ENCODE measurements around the gene SLC6A13. TPM values are rescaled to one million over a fixed set of nuclear protein-coding genes. Genes with fewer than 3 reads are reported as not detected.

SLC6A13 gene
- total RNA-seq, 1 donor from 2014 or later, result 0.44 TPM

GRCh38 chr12:182381-182892 lies 80.2 kb downstream of the SLC6A13 start:
- H3K36me3 Mint-ChIP-seq (ENCODE audit: low read depth), result no peaks in the 10 kb centered on the region
- H3K9me3 Mint-ChIP-seq, result no peaks in the 10 kb centered on the region
- H3K27me3 Mint-ChIP-seq (ENCODE audit: insufficient read depth), result peaks cover 11% of the 10 kb centered on the region
- H3K4me1 Mint-ChIP-seq (ENCODE audit: low read depth), result peaks cover 6% of the 10 kb centered on the region
- no peak overlapping the region for H3K4me3 Mint-ChIP-seq
- H3K27ac Mint-ChIP-seq, result no peak overlapping the region
- intact Hi-C loops (cut with micrococcal nuclease), result no loop called here
- DNase-seq (ENCODE audit: low spot score), result no peak

DNA sequence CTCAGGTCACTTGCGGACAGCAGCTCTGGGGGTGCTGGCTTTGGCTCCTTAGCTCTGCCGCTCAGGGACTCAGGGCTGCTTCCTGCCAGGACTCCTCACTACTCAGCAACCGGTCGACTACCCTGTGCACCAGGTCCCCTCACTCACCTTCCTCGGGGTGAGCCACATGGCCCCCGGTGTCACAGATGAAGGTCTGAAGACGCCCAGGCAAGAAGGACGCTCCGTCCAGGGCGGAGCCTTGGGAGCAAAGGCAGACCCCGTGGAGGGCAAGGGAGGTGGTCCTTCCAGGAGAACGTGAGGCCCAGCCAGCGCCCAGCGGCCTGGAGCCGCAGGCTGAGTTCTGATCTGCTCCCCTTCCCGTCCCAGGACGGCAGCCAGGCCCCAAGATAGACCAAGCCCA lies 80.7 kb downstream of the SLC6A13 start:
- no peak for DNase-seq (ENCODE audit: low spot score)
- Mint-ChIP-seq H3K27ac (no peak overlapping the region), H3K36me3 (ENCODE audit: low read depth) (no peaks in the 10 kb centered on the region), H3K4me3 (no peak overlapping the region), H3K4me1 (ENCODE audit: low read depth) (peaks cover 6% of the 10 kb centered on the region), H3K27me3 (ENCODE audit: insufficient read depth) (peaks cover 11% of the 10 kb centered on the region), H3K9me3 (no peaks in the 10 kb centered on the region)
- intact Hi-C loops (cut with micrococcal nuclease), result no loop called here

DNA sequence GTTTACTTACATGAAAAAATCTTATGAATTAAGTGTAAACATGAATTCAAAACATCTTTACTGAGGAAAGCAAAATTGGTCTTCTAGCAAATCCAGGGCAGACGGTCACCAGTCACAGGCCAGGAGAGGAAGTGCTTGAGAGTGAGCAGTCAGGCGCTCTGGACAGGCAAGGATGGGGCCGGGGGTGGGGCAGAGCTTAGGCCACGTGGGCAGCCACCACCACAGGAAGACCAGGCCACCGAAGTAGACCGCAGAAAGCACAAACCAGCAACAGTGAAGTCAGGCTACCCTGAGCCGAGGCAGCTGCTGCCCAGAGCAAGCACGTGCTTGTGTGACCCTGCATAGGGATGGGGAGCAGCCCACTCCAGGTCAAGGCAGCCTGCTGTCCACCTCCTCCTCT lies 82.2 kb downstream of the SLC6A13 start:
- Mint-ChIP-seq H3K36me3 (ENCODE audit: low read depth) (no peaks in the 10 kb centered on the region), H3K9me3 (no peaks in the 10 kb centered on the region), H3K27ac (no peak overlapping the region), H3K4me3 (no peak overlapping the region), H3K4me1 (ENCODE audit: low read depth) (peaks cover 6% of the 10 kb centered on the region), H3K27me3 (ENCODE audit: insufficient read depth) (peaks cover 11% of the 10 kb centered on the region)
- DNase-seq (ENCODE audit: low spot score), result no peak
- intact Hi-C loops (cut with micrococcal nuclease), result no loop called here

- Mint-ChIP-seq H3K4me3 (no peak overlapping the region), H3K27ac (no peak overlapping the region), H3K4me1 (ENCODE audit: low read depth) (peaks cover 6% of the 10 kb centered on the region), H3K36me3 (ENCODE audit: low read depth) (no peaks in the 10 kb centered on the region), H3K27me3 (ENCODE audit: insufficient read depth) (peaks cover 11% of the 10 kb centered on the region), H3K9me3 (no peaks in the 10 kb centered on the region)
- intact Hi-C loops (cut with micrococcal nuclease), result no loop called here
- no peak for DNase-seq (ENCODE audit: low spot score)
Observed at GRCh38 chr12:179885-180284, 82.8 kb downstream of the SLC6A13 start.

DNA sequence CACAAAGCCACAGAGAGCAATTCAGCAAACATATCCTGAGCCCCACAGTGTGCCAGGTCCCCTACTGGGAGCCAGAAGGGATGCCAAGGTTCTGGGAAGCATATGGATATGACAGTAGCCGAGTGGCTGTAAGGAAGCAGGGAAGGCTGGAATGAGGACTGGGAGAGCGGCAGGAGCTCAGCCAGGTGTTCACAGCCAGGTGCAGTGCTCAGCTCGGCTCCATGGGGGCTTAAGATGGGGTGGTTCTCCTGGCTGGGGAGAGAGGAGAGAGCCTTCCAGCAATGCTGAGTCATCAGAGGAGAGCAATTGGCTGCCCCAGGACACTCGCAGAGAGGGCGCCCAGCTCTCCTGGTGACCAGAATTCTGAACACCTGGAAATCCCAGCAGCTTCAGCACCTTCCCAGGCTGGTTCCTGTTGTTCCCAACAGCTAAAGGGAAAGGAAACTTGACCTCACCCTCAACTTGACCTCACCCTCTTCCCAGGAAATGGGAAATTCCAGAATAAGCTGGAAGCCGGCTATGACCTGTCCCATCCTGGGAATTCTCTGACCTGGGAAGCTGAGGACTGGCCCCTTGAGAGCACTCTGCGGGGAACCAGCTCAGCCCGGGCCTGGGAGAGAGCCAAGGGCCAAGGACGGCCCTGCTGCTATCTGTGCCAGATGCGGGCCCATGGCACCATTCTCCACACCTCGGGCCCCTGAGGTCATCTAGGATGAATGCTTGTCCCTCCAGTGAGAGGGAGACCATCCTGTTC lies 83.3 kb downstream of the SLC6A13 start:
- Mint-ChIP-seq H3K4me1 (ENCODE audit: low read depth) (peaks cover 6% of the 10 kb centered on the region), H3K4me3 (no peak overlapping the region), H3K9me3 (no peaks in the 10 kb centered on the region), H3K36me3 (ENCODE audit: low read depth) (no peaks in the 10 kb centered on the region), H3K27me3 (ENCODE audit: insufficient read depth) (peaks cover 10% of the 10 kb centered on the region), H3K27ac (no peak overlapping the region)
- intact Hi-C loops (cut with micrococcal nuclease), result no loop called here
- DNase-seq (ENCODE audit: low spot score), result no peak

GRCh38 chr12:178829-179109 lies 83.9 kb downstream of the SLC6A13 start:
- H3K9me3 Mint-ChIP-seq, result no peaks in the 10 kb centered on the region
- H3K36me3 Mint-ChIP-seq (ENCODE audit: low read depth), result no peaks in the 10 kb centered on the region
- H3K4me3 Mint-ChIP-seq, result no peak overlapping the region
- intact Hi-C loops (cut with micrococcal nuclease), result no loop called here
- H3K27me3 Mint-ChIP-seq (ENCODE audit: insufficient read depth), result peaks cover 9% of the 10 kb centered on the region
- H3K27ac Mint-ChIP-seq, result no peak overlapping the region
- no peak for DNase-seq (ENCODE audit: low spot score)
- H3K4me1 Mint-ChIP-seq (ENCODE audit: low read depth), result peaks cover 6% of the 10 kb centered on the region

DNA sequence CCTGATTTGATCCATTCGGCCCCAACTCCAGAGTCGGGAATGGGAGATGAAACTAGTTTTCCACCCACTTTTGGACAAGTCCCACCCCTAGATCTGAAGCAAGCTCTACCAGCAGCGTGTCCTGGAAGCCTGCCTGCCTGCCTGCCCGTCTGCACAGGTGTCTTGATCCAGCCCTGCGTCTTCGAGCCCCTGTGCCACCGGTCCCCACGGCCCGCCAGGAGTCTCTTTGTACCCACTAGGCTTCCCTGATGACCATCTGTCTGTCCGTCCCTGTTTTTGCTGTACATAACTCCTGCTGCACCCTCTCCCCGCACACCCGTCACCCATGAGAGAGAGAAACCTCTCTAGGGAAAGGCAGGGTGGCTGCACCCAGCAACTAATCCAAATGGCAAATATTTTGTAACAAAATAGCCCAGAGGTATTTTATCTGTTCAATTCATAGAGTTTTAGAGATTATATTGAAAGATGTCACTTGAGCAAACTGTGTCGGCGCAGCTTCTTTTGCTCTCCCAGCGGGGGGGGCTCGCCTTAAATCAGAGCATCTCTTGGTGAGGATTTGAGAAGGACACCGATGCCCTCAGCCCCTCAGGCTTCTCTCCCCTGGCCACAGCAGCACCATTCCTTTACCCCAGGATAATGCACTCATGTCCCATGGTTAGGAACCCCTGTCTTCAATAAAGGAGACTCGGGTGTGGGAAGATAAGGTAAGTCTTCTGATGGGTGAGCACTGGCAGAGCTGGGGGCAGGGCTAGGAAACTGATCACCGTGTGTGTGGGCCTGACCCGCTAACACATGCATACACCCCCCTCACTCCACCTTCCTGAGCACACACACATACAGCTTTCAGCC lies 84.4 kb downstream of the SLC6A13 start:
- Mint-ChIP-seq H3K4me1 (ENCODE audit: low read depth) (peaks cover 6% of the 10 kb centered on the region), H3K9me3 (no peaks in the 10 kb centered on the region), H3K27me3 (ENCODE audit: insufficient read depth) (peaks cover 4% of the 10 kb centered on the region), H3K27ac (no peak overlapping the region), H3K4me3 (no peak overlapping the region), H3K36me3 (ENCODE audit: low read depth) (no peaks in the 10 kb centered on the region)
- DNase-seq (ENCODE audit: low spot score), result no peak
- intact Hi-C loops (cut with micrococcal nuclease), result no loop called here

DNA sequence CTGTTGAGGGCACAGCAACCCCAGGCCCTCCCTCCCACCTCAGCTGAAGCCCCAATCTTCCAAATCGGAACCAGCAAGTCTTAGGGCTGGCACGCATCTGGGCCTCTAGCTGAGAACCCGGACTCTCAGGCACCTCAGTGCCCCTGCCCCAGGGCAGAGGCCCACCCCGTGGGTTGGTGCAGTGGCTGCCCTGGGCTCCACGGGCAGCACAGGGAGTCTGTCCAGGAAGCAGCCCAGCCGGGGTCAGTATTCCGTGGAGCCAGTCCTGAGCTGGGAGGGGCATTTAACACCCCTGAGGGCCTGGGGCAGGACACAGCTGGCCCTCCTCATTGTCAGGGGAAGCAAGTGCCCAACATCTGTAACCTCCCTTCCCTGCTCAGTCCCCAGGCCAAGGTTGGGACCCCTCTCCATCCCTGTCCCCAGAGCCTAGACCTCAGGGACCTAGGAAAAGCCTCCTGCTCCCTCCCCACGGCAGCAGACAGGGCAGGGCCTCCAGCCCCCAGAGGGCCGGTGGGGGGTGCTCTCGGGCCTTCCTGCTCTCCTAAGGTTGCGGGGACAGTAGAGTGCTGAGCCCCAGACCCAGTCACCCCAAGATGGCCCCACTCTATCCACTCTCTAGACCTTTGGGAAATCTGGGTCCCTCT lies 85.2 kb downstream of the SLC6A13 start:
- Mint-ChIP-seq H3K4me1 (ENCODE audit: low read depth) (peaks cover 6% of the 10 kb centered on the region), H3K4me3 (no peak overlapping the region), H3K9me3 (no peaks in the 10 kb centered on the region), H3K36me3 (ENCODE audit: low read depth) (no peaks in the 10 kb centered on the region), H3K27ac (no peak overlapping the region), H3K27me3 (ENCODE audit: insufficient read depth) (peaks cover 3% of the 10 kb centered on the region)
- intact Hi-C loops (cut with micrococcal nuclease), result no loop called here
- no peak for DNase-seq (ENCODE audit: low spot score)

- no peak for DNase-seq (ENCODE audit: low spot score)
- intact Hi-C loops (cut with micrococcal nuclease), result no loop called here
- H3K36me3 Mint-ChIP-seq (ENCODE audit: low read depth), result no peaks in the 10 kb centered on the region
- H3K27me3 Mint-ChIP-seq (ENCODE audit: insufficient read depth), result peaks cover 3% of the 10 kb centered on the region
- no peak overlapping the region for H3K4me3 Mint-ChIP-seq
- H3K4me1 Mint-ChIP-seq (ENCODE audit: low read depth), result peaks cover 6% of the 10 kb centered on the region
- H3K27ac Mint-ChIP-seq, result no peak overlapping the region
- H3K9me3 Mint-ChIP-seq, result no peaks in the 10 kb centered on the region
Observed at GRCh38 chr12:176321-177181, 86.1 kb downstream of the SLC6A13 start.

GRCh38 chr12:175759-176158 lies 86.9 kb downstream of the SLC6A13 start:
- H3K27me3 Mint-ChIP-seq (ENCODE audit: insufficient read depth), result peaks cover 3% of the 10 kb centered on the region
- H3K27ac Mint-ChIP-seq, result no peak overlapping the region
- no peaks in the 10 kb centered on the region for H3K36me3 Mint-ChIP-seq (ENCODE audit: low read depth)
- H3K4me3 Mint-ChIP-seq, result no peak overlapping the region
- DNase-seq (ENCODE audit: low spot score), result no peak
- no peaks in the 10 kb centered on the region for H3K9me3 Mint-ChIP-seq
- H3K4me1 Mint-ChIP-seq (ENCODE audit: low read depth), result peaks cover 6% of the 10 kb centered on the region
- intact Hi-C loops (cut with micrococcal nuclease), result no loop called here

- intact Hi-C loops (cut with micrococcal nuclease), result no loop called here
- no peak for DNase-seq (ENCODE audit: low spot score)
- no peak overlapping the region for H3K27ac Mint-ChIP-seq
- no peaks in the 10 kb centered on the region for H3K36me3 Mint-ChIP-seq (ENCODE audit: low read depth)
- peaks cover 3% of the 10 kb centered on the region for H3K27me3 Mint-ChIP-seq (ENCODE audit: insufficient read depth)
- H3K9me3 Mint-ChIP-seq, result no peaks in the 10 kb centered on the region
- peaks cover 4% of the 10 kb centered on the region for H3K4me1 Mint-ChIP-seq (ENCODE audit: low read depth)
- no peak overlapping the region for H3K4me3 Mint-ChIP-seq
Observed at GRCh38 chr12:175250-175649, 87.4 kb downstream of the SLC6A13 start.

- Mint-ChIP-seq H3K4me1 (ENCODE audit: low read depth) (no peaks in the 10 kb centered on the region), H3K9me3 (no peaks in the 10 kb centered on the region), H3K36me3 (ENCODE audit: low read depth) (no peaks in the 10 kb centered on the region), H3K27me3 (ENCODE audit: insufficient read depth) (no peaks in the 10 kb centered on the region), H3K4me3 (no peak overlapping the region), H3K27ac (no peak overlapping the region)
- DNase-seq (ENCODE audit: low spot score), result no peak
- intact Hi-C loops (cut with micrococcal nuclease), result no loop called here
Observed at GRCh38 chr12:174596-174995, 88.0 kb downstream of the SLC6A13 start.
